D721Med (cell line): ENCODE data around the gene NES.

ENCODE experiments used
- DNase-seq: peaks from one replicate; pipeline ENCODE4 v3.0.0; 2011; ENCODE audit warnings: low spot score; ENCODE audit not compliant: insufficient read length
- FAIRE-seq: peaks from 2 replicates; lab custom pipeline; 2011; peaks lifted over from hg19 to GRCh38; lab: Jason Lieb, UNC
- CTCF ChIP-seq: IDR thresholded peaks from 2 replicates; pipeline ENCODE4 v1.5.1; 2012; ENCODE audit warnings: mild to moderate bottlenecking, control low read depth; ENCODE audit not compliant: insufficient read depth; ENCODE audit errors: missing control alignments

Gene NES

GRCh38 chr1:156714830-156715229 lies 37.6 kb upstream of the NES start:
- FAIRE-seq = no peak
- no peak for DNase-seq
- TF ChIP-seq CTCF = no peak

- TF ChIP-seq CTCF = no peak
- no peak for DNase-seq
- no peak for FAIRE-seq
These were observed 35.4 kb upstream of the NES start for GRCh38 chr1:156712626-156713025.

- no peak for DNase-seq
- FAIRE-seq = no peak
- TF ChIP-seq CTCF = no peak
These were observed 34.0 kb upstream of the NES start for GRCh38 chr1:156711011-156711817.

GRCh38 chr1:156709757-156710489 lies 32.7 kb upstream of the NES start:
- DNase-seq (no peak), FAIRE-seq (no peak)
- no peak for TF ChIP-seq CTCF

GRCh38 chr1:156709031-156709430 lies 31.8 kb upstream of the NES start:
- no peak for TF ChIP-seq CTCF
- no peak for FAIRE-seq
- no peak for DNase-seq

GRCh38 chr1:156708218-156708661 lies 31.0 kb upstream of the NES start:
- no peak for TF ChIP-seq CTCF
- DNase-seq (no peak), FAIRE-seq (no peak)
